ENCODE results near the gene SHISAL2B.
"Not testable (repeated sequence)": the region's sequence is repeated elsewhere in the genome, so short reads cannot be mapped to it uniquely, and the experiment has no call there.

SHISAL2B gene

DNA sequence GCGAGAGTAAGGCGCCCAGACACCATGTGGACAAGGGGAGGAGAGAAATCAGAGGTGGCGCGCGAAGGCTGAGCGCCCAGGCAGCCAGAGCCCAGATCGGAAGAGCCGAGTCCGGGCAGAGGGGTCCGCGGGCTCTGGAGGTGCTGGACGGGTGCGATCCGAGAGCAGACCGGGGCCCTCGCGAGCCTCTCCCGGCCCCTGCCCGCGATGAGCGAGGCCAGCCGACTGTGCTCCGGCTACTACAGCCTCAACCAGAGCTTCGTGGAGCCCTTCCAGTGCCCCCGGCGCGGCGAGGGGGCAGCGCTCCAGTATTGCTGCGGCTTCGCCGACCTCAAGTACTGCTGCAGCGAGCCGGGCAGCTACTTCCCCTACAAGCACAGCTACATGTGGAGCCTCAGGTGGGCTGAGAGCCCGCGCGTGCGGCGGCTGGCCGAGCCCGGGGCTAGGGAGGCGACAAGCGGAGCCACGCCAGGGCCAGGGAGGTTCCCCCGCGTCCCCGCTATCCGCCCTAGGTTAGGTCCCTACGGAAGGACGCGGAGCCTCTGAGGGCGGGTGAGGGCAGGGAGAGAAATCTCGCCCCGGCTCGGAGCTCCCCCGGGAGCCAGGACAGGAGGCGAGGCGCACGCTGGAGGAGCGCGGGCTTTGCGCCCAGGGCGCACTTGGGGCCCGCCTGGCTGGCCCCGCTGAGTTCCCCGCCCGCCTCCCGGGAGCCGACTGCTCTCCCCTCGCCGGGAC, at the start of gene SHISAL2B:
SHISAL2B (plus strand) TSS at position 87 of the 735 bp plus-strand sequence; CDS start at position 208, 121 bp downstream.
- no peak for DNase-seq

GRCh38 chr5:64644831-64645230, 45.5 kb upstream of the SHISAL2B start:
- no peak for DNase-seq

DNA sequence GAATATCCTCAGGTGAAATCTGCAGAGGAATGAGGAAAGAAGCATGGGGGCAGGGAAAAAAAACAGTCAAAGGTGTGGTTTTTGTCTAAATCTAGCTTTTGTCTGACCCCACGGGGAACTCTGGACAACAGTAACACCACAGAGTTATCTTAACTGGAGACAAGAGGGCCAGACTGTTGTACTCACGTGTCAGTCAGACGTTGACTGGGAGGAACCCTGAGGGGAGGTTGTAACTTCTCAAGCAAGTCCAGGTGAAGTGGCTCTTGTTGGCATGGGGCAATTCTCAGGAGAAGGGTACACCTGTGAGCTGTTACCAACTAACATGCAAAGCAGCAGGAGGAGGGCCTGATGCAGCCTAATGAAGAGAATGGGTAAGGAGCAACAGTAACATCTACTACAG, 44.1 kb upstream of the SHISAL2B start:
- no peak for DNase-seq

DNA sequence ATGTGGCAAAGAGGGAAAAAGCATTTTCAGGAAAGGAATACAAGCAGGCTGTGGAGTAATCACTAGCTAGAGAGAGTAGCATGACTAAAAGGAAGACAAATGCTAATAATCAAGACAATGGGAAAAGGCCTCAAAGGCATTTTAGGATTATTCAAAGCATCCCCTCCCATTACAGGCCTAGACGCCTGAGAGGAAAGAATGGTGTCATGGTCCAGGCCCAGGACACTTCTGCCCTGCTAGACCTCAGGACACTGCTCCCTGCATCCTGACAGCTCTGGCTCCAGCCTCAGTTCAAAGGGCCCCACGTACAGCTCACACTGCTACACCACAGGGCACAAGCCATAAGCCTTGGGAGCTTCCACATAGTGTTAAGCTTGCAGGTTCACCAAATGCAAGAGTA, 40.8 kb upstream of the SHISAL2B start:
- no peak for DNase-seq

DNA sequence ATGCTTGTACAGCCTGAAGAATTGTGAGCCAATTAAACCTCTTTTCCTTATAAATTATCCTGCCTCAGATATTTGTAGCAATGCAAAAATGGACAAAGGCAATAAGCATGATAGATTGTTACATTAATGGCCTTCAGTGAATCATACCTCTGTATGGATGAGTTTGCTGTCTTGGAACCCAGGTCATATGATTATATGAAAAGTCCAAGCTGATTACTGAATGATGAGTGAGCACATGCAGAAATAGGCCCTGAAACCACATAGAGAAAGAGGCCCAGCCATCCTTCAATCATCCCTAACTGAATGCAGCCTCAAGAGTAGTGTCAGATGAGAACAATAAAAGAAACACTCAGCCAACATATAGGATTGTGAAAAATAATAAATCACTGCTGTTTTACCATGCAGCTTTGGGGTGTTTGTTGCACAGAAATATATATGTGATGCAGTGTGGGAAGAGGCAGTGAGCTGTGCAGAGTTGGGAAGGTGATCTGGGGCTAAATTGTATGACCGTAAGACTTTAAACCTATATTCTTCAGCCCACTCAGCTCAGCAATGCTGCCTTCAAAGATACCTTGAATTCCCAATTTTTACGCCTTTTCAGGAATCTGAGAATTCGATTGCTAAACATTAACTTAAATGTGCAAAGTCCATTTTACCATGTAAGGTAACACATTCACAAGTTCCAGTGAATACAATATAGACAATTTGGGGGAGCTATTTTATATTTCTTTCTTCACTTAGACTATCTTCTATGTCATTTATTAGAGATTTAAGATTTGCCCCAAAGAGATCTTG, 36.3 kb upstream of the SHISAL2B start:
- no peak for DNase-seq

DNA sequence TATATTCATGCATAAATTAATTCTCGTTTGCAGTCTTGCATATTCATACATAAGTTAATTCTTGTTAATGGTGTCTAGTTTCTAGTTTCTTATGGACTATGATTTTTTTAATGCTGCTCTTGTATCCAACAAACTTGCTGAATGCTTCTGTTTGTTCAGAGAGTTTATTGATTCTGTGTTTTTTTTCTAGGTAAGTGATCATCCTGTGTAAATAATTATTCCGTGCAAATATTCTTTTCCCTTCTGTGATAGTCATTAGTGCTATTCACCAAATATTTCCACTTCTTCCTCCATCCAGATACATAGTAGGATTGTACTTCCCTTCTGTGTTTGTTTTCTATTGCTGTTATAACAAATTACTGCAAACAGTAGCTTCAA, 35.8 kb upstream of the SHISAL2B start:
- no peak for DNase-seq

- DNase-seq = no peak
These were observed 34.7 kb upstream of the SHISAL2B start for GRCh38 chr5:64655596-64655995.

DNA sequence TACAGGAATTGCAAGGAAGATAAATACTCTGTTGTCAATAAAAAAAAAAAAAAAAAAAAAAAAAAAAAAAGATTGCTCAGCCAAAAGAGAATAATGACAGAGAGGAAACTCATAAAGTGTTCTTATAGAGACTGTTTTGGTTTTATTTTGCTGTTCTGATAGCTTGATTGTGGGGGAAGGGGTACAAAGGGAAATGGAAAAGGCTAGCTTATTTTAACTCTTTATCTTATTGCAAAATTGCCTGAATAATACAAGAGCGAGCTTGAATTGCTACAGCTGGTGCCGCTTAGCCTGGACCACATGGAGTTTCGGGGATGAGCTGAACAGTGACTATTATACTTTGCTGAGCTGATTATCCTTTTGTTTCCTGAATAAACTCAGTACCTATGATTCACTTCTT, 31.0 kb upstream of the SHISAL2B start:
- DNase-seq = no peak

DNA sequence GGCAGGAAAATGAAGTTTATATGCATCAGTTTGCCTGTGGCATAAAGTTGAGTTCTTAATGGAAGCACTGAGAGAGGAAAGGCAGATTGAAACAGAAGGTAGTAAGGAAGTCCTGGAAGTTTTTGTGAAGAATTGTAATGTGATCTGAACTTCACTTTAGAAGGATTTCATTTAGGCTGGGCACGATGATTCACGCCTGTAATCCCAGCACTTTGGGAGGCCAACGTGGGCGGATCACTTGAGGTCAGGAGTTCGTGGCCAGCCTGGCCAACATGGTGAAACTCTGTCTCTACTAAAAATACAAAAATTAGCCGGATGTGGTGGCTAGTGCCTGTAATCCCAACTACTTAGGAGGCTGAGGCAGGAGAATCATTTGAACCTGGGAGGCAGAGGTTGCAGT, 27.1 kb upstream of the SHISAL2B start:
- DNase-seq = not testable (repeated sequence)

GRCh38 chr5:64665243-64665642, 25.1 kb upstream of the SHISAL2B start:
- DNase-seq = no peak

DNA sequence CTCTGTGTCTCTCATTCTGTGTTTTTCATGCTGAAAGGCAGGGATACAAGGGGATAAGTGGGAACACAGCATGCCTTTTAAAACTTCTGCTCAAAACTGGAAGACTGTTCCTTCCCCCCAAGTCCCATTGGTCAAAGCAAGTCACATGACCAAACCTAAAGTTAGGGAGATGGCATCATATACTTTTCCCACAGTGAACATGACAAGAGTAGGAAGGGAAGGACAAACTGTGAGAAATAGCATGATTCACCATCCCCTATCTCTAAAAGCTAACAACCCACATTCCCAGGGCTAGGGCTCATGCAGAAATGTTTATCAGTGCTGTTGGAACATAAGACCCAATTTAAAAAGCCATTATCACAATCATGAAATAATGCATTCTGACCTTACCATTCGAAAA, 24.2 kb upstream of the SHISAL2B start:
- no peak for DNase-seq

GRCh38 chr5:64667068-64667467, 23.2 kb upstream of the SHISAL2B start:
- DNase-seq = no peak

DNA sequence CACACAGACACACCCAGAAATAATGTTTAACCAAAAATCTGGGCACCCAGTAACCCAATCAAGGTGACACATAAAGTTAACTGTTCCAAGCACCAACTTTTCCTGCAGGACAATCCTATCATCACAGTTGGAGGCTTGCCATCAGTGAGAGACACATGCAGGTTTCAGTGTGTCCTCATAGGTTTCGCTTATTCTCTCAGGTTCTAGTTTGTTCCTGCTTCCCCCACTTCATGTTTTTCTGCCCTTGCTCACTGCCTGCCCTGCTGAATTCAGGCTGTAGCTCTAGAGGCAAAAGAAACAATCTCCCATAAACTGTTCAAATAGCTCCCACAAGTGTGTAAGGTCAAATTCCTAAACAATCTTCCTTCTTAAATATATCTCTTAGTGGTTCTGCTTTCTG, 20.0 kb upstream of the SHISAL2B start:
- DNase-seq = no peak

- no peak for DNase-seq
These were observed 18.6 kb upstream of the SHISAL2B start for GRCh38 chr5:64671678-64672077.

DNA sequence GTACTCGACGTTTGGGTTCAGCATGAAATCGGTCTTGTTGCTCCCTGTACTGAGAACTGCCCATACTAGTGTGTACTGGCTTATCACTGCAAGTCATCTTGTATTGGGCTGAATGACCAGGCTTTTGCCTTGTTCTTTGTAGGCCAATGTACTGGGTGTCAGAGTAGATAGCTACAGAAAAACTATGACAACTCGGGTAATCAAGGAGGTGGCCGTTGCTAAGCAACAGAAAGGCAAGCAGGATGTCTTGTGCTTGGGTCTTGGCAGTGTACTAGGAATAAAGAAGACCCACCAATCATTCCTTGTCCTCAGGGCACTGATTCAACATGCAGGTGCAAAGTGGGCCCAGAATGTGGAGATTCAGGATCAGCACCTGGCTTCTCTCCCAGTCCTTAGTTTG, 11.9 kb upstream of the SHISAL2B start:
- no peak for DNase-seq

DNA sequence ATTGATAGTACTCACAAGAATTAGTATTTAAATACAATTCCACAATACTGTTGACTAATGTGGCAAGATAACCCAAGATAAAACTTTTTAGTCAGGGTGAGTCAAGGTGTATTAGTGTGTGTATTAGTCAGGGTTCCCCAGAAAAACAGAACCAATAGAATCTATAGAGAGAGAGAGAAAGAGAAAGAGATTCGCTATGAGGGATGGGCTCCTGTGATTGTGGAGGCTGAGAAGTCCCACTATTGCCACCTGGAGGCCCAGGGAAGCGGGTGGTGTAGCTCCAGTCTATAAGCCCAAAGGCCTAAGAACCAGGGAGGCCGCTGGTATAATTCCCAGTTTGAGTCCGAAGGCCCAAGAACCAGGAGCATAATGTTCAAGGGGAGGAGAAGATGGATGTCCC, 10.0 kb upstream of the SHISAL2B start:
- DNase-seq = no peak

DNA sequence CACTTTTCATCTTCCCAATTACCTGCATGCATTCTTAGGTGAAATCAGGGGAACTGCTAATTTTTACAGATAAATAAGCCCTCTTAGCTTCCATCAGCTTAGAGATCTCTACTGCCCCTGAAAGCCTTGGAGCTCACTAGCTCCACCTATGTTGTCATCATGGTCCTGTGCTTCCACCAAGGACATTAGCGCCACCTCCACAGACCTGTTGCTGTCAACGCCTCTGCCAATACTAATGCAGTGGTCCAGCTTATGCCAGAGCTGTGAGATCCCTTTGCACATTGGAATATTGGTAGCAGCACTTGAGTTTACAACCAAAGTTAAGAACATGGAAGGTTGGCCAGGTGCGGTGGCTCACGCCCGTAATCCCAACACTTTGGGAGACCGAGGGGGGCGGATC, 7.7 kb upstream of the SHISAL2B start:
- DNase-seq = no peak

- no peak for DNase-seq
These were observed 4.4 kb upstream of the SHISAL2B start for GRCh38 chr5:64685866-64686265.

DNA sequence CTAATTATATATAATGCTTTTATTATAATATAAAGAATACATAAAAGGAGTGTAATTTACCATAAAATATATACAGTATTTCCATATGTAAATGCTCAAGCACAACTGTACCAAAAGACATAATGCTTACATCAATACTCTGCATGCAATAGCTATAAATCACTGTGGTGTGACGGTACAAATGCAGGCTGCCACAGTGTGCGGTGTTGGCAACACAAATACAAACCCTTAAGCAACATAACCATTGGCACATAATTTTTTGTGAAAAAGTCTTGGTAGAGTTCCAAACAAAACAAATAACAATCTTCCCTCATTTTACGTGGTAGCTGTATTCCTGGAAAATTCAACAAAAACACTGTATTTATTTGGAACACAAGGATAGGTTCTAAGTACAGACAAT, 1.9 kb upstream of the SHISAL2B start:
- no peak for DNase-seq

- no peak for DNase-seq
These were observed 1.3 kb upstream of the SHISAL2B start for GRCh38 chr5:64688965-64689364.

GRCh38 chr5:64690104-64690416, 243 bp upstream of the SHISAL2B start:
- no peak for DNase-seq

GRCh38 chr5:64691291-64691690, 988 bp downstream of the SHISAL2B start:
- no peak for DNase-seq

DNA sequence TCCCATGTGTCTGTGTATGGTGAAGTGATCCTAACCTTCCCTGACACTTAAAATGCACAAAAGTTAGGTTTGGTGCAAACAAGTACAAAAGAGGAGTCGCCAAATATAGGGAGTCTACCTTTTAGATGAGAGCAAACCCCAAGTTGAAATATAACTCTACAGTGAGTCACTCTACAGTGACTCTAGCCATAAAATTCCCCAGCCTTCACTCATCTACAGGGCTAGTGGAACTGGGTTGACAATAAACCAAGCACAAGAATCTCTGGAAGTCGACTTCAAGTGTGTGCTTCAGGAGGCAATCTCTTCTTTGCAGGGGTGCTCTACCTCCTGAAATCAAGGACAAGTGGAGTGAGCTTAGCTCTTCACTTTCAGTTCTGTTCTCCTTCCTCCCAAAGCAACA, 3.3 kb downstream of the SHISAL2B start:
- DNase-seq = no peak

DNA sequence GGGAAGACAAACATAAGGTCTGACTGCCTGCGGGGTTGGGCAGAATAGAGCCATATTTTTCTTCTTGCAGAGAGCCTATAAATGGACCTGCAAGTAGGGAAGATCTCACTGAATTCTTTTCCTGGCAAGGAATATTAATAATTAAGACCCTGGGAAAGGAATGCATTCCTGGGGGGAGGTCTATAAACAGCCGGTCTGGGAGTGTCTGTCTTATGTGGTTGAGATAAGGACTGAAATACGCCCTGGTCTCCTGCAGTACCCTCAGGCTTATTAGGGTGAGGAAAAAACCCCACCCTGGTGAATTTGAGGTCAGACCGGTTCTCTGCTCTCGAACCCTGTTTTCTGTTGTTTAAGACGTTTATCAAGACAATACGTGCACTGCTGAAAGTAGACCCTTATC, 6.1 kb downstream of the SHISAL2B start:
- not testable (repeated sequence) for DNase-seq

GRCh38 chr5:64700765-64701164, 10.5 kb downstream of the SHISAL2B start:
- no peak for DNase-seq
